ENCODE measurements around the gene DNM3.

DNA sequence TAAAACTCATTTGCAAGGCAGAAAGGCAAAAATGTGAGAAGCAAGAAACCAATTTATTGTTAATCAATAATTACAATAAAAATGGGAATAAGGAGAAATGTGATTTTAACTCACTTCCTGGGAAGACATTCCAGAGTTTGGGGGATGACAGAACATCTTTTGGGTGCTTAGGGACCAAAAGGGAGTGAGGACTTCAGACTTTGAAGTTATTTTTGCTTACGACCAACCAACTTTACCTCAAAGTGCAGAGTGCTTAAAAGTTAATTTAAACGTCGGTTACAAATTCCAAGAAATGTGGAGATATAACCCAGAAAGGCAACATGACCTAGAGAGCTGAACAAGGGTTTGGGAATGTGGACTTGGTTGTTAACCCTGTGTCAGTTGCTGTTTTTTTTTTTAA lies 344.7 kb downstream of the DNM3 start:
- no peak for TF ChIP-seq EZH2 (IDR thresholded peaks at IDR 0.05; ENCODE audit: borderline replicate concordance, insufficient read depth, low read depth, low read length, poor library complexity, severe bottlenecking)
- TF ChIP-seq, protein P1, sequence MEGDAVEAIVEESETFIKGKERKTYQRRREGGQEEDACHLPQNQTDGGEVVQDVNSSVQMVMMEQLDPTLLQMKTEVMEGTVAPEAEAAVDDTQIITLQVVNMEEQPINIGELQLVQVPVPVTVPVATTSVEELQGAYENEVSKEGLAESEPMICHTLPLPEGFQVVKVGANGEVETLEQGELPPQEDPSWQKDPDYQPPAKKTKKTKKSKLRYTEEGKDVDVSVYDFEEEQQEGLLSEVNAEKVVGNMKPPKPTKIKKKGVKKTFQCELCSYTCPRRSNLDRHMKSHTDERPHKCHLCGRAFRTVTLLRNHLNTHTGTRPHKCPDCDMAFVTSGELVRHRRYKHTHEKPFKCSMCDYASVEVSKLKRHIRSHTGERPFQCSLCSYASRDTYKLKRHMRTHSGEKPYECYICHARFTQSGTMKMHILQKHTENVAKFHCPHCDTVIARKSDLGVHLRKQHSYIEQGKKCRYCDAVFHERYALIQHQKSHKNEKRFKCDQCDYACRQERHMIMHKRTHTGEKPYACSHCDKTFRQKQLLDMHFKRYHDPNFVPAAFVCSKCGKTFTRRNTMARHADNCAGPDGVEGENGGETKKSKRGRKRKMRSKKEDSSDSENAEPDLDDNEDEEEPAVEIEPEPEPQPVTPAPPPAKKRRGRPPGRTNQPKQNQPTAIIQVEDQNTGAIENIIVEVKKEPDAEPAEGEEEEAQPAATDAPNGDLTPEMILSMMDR (IDR thresholded peaks at IDR 0.05): no peak
